HG02798 (cell line): ENCODE data around the gene JAG2.

ENCODE experiments used
- ATAC-seq: cut with Tn5 transposase; IDR thresholded peaks from one replicate; pipeline ENCODE4 v1.9.1; 2021; ENCODE audit warnings: mild to moderate bottlenecking; ENCODE audit not compliant: unreplicated experiment, poor library complexity

JAG2 gene

GRCh38 chr14:105142651-105143450 is 25.7 kb downstream of the JAG2 start:
- no peak for ATAC-seq

GRCh38 chr14:105141486-105142281 is 26.9 kb downstream of the JAG2 start:
- no peak for ATAC-seq

- no peak for ATAC-seq
Measured at GRCh38 chr14:105141026-105141425, 27.6 kb downstream of the JAG2 start.

- ATAC-seq, result no peak
Measured at GRCh38 chr14:105140581-105140980, 28.0 kb downstream of the JAG2 start.

GRCh38 chr14:105139831-105140239 is 28.7 kb downstream of the JAG2 start:
- ATAC-seq, result no peak

- ATAC-seq, result no peak
Measured at GRCh38 chr14:105139212-105139825, 29.3 kb downstream of the JAG2 start.

- ATAC-seq, result no peak
Measured at GRCh38 chr14:105138551-105139111, 29.9 kb downstream of the JAG2 start.

GRCh38 chr14:105138021-105138541 is 30.5 kb downstream of the JAG2 start:
- no peak for ATAC-seq

GRCh38 chr14:105137481-105138020 is 31.0 kb downstream of the JAG2 start:
- ATAC-seq, result no peak

GRCh38 chr14:105136401-105137322 is 31.9 kb downstream of the JAG2 start:
- no peak for ATAC-seq

GRCh38 chr14:105135700-105136395 is 32.7 kb downstream of the JAG2 start:
- ATAC-seq, result no peak

- no peak for ATAC-seq
Measured at GRCh38 chr14:105132921-105133654, 35.5 kb downstream of the JAG2 start.

GRCh38 chr14:105131241-105131640 is 37.3 kb downstream of the JAG2 start:
- no peak for ATAC-seq

- ATAC-seq, result no peak
Measured at GRCh38 chr14:105128059-105128458, 40.5 kb downstream of the JAG2 start.

GRCh38 chr14:105126981-105127329 is 41.6 kb downstream of the JAG2 start:
- no peak for ATAC-seq

- ATAC-seq, result no peak
Measured at GRCh38 chr14:105126126-105126980, 42.2 kb downstream of the JAG2 start.

- ATAC-seq, result no peak
Measured at GRCh38 chr14:105124823-105125222, 43.8 kb downstream of the JAG2 start.
